ENCODE measurements around the gene TUBA1A.
"Not testable (repeated sequence)": the region's sequence is repeated elsewhere in the genome, so short reads cannot be mapped to it uniquely, and the experiment has no call there.

Gene TUBA1A

GRCh38 chr12:49160399-49160798 is 28.5 kb downstream of the TUBA1A start:
- Histone ChIP-seq H3K4me1 (peaks cover 56% of the 10 kb centered on the region), H3K4me2 (peak overlapping the region; percentile 79), H3K4me3 (no peak overlapping the region), H3K9ac (no peak overlapping the region), H3K9me3 (no peaks in the 10 kb centered on the region), H3K27me3 (no peaks in the 10 kb centered on the region), H4K20me1 (no peaks in the 10 kb centered on the region), H3K36me3 (no peaks in the 10 kb centered on the region), H3K27ac (peak overlapping the region; percentile 91)
- TF ChIP-seq Cebpa-rat (IDR thresholded peaks at IDR 0.05), result no peak

- Histone ChIP-seq H3K4me1 (peaks cover 38% of the 10 kb centered on the region), H4K20me1 (no peaks in the 10 kb centered on the region), H3K9me3 (no peaks in the 10 kb centered on the region), H3K4me2 (no peak overlapping the region), H3K27me3 (no peaks in the 10 kb centered on the region), H3K9ac (no peak overlapping the region), H3K4me3 (no peak overlapping the region), H3K36me3 (no peaks in the 10 kb centered on the region), H3K27ac (no peak overlapping the region)
- no peak for TF ChIP-seq Cebpa-rat (IDR thresholded peaks at IDR 0.05)
Observed at GRCh38 chr12:49154221-49154620, 34.7 kb downstream of the TUBA1A start.

GRCh38 chr12:49147384-49147783 is 41.5 kb downstream of the TUBA1A start:
- Histone ChIP-seq H3K36me3 (no peaks in the 10 kb centered on the region), H3K9me3 (no peaks in the 10 kb centered on the region), H3K27me3 (no peaks in the 10 kb centered on the region), H3K4me3 (no peak overlapping the region), H4K20me1 (no peaks in the 10 kb centered on the region), H3K9ac (no peak overlapping the region), H3K4me2 (no peak overlapping the region), H3K4me1 (peaks cover 10% of the 10 kb centered on the region), H3K27ac (no peak overlapping the region)
- TF ChIP-seq Cebpa-rat (IDR thresholded peaks at IDR 0.05), result no peak

- Histone ChIP-seq H4K20me1 (no peaks in the 10 kb centered on the region), H3K27ac (no peak overlapping the region), H3K4me3 (no peak overlapping the region), H3K4me2 (no peak overlapping the region), H3K9ac (no peak overlapping the region), H3K4me1 (peaks cover 10% of the 10 kb centered on the region), H3K36me3 (no peaks in the 10 kb centered on the region; the same call in 1 of the 2 replicates), H3K27me3 (no peaks in the 10 kb centered on the region), H3K9me3 (no peaks in the 10 kb centered on the region)
- TF ChIP-seq Cebpa-rat (IDR thresholded peaks at IDR 0.05), result no peak
Observed at GRCh38 chr12:49146406-49146805, 42.5 kb downstream of the TUBA1A start.

GRCh38 chr12:49144384-49144783 is 44.5 kb downstream of the TUBA1A start:
- no peak for TF ChIP-seq Cebpa-rat (IDR thresholded peaks at IDR 0.05)
- Histone ChIP-seq H3K9me3 (no peaks in the 10 kb centered on the region), H3K27me3 (no peaks in the 10 kb centered on the region), H3K9ac (no peak overlapping the region), H3K27ac (no peak overlapping the region), H3K4me3 (no peak overlapping the region), H4K20me1 (no peaks in the 10 kb centered on the region), H3K4me1 (no peaks in the 10 kb centered on the region), H3K36me3 (no peaks in the 10 kb centered on the region; the same call in 1 of the 2 replicates), H3K4me2 (no peak overlapping the region)

GRCh38 chr12:49138999-49139398 is 49.9 kb downstream of the TUBA1A start:
- no peaks in the 10 kb centered on the region for H4K20me1 ChIP-seq
- TF ChIP-seq Cebpa-rat (IDR thresholded peaks at IDR 0.05), result no peak
- H3K4me3 ChIP-seq, result no peak overlapping the region
- no peak overlapping the region for H3K9ac ChIP-seq
- no peak overlapping the region for H3K27ac ChIP-seq
- peaks cover 8% of the 10 kb centered on the region for H3K4me1 ChIP-seq
- H3K36me3 ChIP-seq, result no peaks in the 10 kb centered on the region; the same call in 1 of the 2 replicates
- H3K4me2 ChIP-seq, result no peak overlapping the region
- no peaks in the 10 kb centered on the region for H3K27me3 ChIP-seq
- no peaks in the 10 kb centered on the region for H3K9me3 ChIP-seq

GRCh38 chr12:49138587-49138986 is 50.3 kb downstream of the TUBA1A start:
- Histone ChIP-seq H3K9me3 (no peaks in the 10 kb centered on the region), H4K20me1 (no peaks in the 10 kb centered on the region), H3K9ac (no peak overlapping the region), H3K27ac (no peak overlapping the region), H3K4me2 (peak overlapping the region; percentile 23; the same call in 1 of the 2 replicates), H3K4me3 (no peak overlapping the region), H3K36me3 (no peaks in the 10 kb centered on the region; the same call in 1 of the 2 replicates), H3K27me3 (no peaks in the 10 kb centered on the region), H3K4me1 (peaks cover 12% of the 10 kb centered on the region)
- no peak for TF ChIP-seq Cebpa-rat (IDR thresholded peaks at IDR 0.05)

- H3K36me3 ChIP-seq, result no peaks in the 10 kb centered on the region; the same call in 1 of the 2 replicates
- no peak overlapping the region for H3K9ac ChIP-seq
- H4K20me1 ChIP-seq, result no peaks in the 10 kb centered on the region
- H3K9me3 ChIP-seq, result no peaks in the 10 kb centered on the region
- H3K27ac ChIP-seq, result no peak overlapping the region
- no peak for TF ChIP-seq Cebpa-rat (IDR thresholded peaks at IDR 0.05)
- peaks cover 23% of the 10 kb centered on the region for H3K4me1 ChIP-seq
- no peak overlapping the region for H3K4me2 ChIP-seq
- no peaks in the 10 kb centered on the region for H3K27me3 ChIP-seq
- H3K4me3 ChIP-seq, result no peak overlapping the region
Observed at GRCh38 chr12:49137476-49137875, 51.4 kb downstream of the TUBA1A start.

- not testable (repeated sequence) for H3K9ac ChIP-seq
- peaks cover 28% of the 10 kb centered on the region for H3K4me1 ChIP-seq
Observed at GRCh38 chr12:49136997-49137396, 51.9 kb downstream of the TUBA1A start.

More at GRCh38 chr12:49136997-49137396, 51.9 kb downstream of the TUBA1A start:
- not testable (repeated sequence) for H3K36me3 ChIP-seq, H3K27me3 ChIP-seq, H3K9me3 ChIP-seq, H3K27ac ChIP-seq, H3K4me2 ChIP-seq, H4K20me1 ChIP-seq, H3K4me3 ChIP-seq

Measured in BLaER1 (cell line).